Endothelial cell (in vitro differentiated cells): ENCODE results near the gene BCAR3. TPM values are rescaled to one million over a fixed set of nuclear protein-coding genes. Genes with fewer than 3 reads are reported as not detected.
A peak's percentile ranks its signal among the peaks of the same experiment; 100 is the strongest.

Experiments
- DNase-seq: peaks from one replicate; pipeline ENCODE4 v3.0.0; 2021; ENCODE audit warnings: low spot score
- H3K27ac Mint-ChIP-seq: one replicate; pipeline ENCODE4 v1.8.0; 2021; ENCODE audit warnings: mixed read lengths, inconsistent platforms; ENCODE audit not compliant: unreplicated experiment
- H3K27me3 Mint-ChIP-seq: one replicate; pipeline ENCODE4 v1.8.0; 2021; ENCODE audit warnings: mild to moderate bottlenecking, moderate library complexity, mixed read lengths, inconsistent platforms; ENCODE audit not compliant: unreplicated experiment
- H3K36me3 Mint-ChIP-seq: one replicate; pipeline ENCODE4 v1.8.0; 2021; ENCODE audit warnings: mild to moderate bottlenecking, low read depth, mixed read lengths, inconsistent platforms; ENCODE audit not compliant: unreplicated experiment
- H3K4me1 Mint-ChIP-seq: one replicate; pipeline ENCODE4 v1.8.0; 2021; ENCODE audit warnings: mild to moderate bottlenecking, mixed read lengths, inconsistent platforms; ENCODE audit not compliant: unreplicated experiment
- H3K4me3 Mint-ChIP-seq: one replicate; pipeline ENCODE4 v1.8.0; 2021; ENCODE audit warnings: mild to moderate bottlenecking, mixed read lengths, inconsistent platforms; ENCODE audit not compliant: unreplicated experiment
- H3K9me3 Mint-ChIP-seq: one replicate; pipeline ENCODE4 v1.8.0; 2021; ENCODE audit warnings: mixed read lengths, inconsistent platforms; ENCODE audit not compliant: unreplicated experiment
- total RNA-seq: library from RNA; stranded (reverse); fragmentation: NEBNext Ultra II Directional; extraction: Animal tissue kit (Norgen Biotek cat#: 25700); gene quantifications from one replicate; pipeline ENCODE4 v1.2.1, GENCODE V29; 2021; ENCODE audit not compliant: unreplicated experiment
- TF ChIP-seq, protein P1 (sequence below): fragments of 200-600 bp; sonication (generic); IDR thresholded peaks from one replicate; pipeline ENCODE4 v1.5.0; 2021; ENCODE audit warnings: antibody characterized with exemption; ENCODE audit not compliant: unreplicated experiment

The BCAR3 gene
- total RNA-seq, 1 donor from 2014 or later: 19.9 TPM

DNA sequence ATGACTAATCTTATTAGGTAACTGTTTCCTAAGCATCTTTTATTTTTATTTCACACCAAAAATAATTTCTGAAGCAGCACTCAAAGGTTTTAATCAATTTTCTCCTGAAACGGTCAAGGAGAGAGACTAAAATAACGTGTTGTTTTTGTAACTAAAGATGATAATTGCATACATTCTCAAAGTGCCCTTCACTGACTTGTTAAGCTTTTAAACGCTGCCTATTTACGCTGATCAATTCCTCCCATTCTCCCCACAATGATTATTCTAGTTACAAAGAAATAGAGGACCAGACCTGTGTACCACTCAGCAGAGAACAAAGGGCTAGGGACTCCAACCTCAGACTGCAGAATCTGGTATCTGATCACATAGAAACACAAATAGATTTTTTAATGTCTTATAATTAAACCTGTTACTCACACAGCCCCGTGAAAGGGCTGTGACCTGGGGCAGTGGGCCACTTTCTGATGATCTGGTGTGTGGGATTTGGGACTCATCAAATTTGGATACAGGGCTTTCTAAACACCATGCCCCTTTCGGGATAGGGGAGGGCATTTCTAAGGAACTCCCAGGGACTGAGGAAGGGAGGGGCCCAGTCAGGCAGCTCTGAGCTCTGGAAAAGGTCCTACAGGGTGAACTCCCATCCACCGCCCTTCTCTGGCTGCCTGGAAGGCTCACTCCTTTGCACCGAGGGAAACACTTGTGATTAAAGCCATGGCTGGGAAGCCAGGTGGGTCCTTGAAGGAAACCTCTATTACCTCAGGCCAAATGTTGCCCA lies 65.2 kb downstream of the BCAR3 start:
- TF ChIP-seq, protein P1, sequence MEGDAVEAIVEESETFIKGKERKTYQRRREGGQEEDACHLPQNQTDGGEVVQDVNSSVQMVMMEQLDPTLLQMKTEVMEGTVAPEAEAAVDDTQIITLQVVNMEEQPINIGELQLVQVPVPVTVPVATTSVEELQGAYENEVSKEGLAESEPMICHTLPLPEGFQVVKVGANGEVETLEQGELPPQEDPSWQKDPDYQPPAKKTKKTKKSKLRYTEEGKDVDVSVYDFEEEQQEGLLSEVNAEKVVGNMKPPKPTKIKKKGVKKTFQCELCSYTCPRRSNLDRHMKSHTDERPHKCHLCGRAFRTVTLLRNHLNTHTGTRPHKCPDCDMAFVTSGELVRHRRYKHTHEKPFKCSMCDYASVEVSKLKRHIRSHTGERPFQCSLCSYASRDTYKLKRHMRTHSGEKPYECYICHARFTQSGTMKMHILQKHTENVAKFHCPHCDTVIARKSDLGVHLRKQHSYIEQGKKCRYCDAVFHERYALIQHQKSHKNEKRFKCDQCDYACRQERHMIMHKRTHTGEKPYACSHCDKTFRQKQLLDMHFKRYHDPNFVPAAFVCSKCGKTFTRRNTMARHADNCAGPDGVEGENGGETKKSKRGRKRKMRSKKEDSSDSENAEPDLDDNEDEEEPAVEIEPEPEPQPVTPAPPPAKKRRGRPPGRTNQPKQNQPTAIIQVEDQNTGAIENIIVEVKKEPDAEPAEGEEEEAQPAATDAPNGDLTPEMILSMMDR: no peak
- DNase-seq: no peak
- Mint-ChIP-seq H3K9me3 (no peaks in the 10 kb centered on the region), H3K27me3 (peaks cover 2% of the 10 kb centered on the region), H3K27ac (peak overlapping the region; percentile 88), H3K4me1 (peaks cover 29% of the 10 kb centered on the region), H3K4me3 (no peak overlapping the region), H3K36me3 (no peaks in the 10 kb centered on the region)

DNA sequence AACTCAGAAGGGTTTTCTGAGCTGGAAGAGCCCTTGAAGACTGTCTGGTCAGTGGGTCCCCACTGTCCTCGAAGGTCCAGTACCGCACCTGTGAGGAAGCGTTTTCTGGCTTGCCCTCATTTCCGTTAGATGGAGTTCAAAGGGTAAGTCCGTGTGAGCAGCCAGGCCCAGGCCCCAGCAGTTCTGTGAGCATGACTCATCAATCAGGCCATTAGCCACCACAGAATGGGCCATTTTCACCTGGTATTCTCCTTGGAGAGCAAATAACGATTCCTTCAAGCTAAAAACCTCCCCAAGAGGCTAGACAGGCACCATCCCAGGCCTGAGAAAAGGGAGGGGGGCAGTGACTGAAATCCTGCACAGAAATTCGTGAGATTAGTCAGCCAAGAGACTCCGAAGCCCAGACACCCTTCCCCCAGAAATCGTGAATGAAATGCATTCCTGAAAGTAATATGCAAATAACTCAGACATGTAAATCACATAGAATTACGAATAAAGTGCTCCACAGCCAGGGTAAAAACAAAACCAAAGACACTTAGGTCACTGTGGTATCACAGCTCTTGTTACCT lies 66.0 kb downstream of the BCAR3 start:
- TF ChIP-seq, protein P1: no peak
- Mint-ChIP-seq H3K27ac (peak overlapping the region; percentile 27), H3K9me3 (no peaks in the 10 kb centered on the region), H3K36me3 (no peaks in the 10 kb centered on the region), H3K4me1 (peaks cover 28% of the 10 kb centered on the region), H3K27me3 (peaks cover 2% of the 10 kb centered on the region), H3K4me3 (no peak overlapping the region)
- DNase-seq: no peak

DNA sequence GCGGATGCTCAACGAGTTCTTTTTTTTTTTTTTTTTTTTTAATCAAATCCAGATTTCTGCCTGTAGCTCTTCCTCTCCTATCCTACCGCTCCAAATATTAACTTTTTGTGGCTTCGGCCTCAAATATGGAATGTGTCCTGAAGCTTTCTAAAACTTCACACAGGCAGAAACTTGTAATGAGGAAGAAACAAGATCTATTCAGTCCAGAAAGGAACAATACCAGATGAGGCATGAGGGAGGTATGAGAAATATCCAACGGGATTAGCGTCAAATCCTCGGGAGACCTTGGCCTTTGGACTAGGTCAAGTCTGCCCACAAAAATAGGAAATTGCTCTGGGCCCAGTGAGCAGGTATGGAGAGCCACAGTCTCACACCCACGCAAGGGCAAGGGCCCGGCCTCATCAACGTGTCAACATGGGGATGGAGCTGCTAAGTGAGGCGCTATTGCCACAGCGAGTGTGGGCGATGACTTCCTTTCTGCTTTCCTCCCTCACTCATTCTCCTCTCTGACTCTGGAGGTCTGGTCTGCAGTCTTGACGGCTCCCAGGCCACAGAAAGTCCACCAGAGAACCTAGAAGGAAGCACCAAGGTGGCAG lies 66.6 kb downstream of the BCAR3 start:
- TF ChIP-seq, protein P1: no peak
- H3K27ac Mint-ChIP-seq: no peak overlapping the region
- no peak for DNase-seq
- H3K36me3 Mint-ChIP-seq: no peaks in the 10 kb centered on the region
- no peaks in the 10 kb centered on the region for H3K9me3 Mint-ChIP-seq
- H3K27me3 Mint-ChIP-seq: peaks cover 2% of the 10 kb centered on the region
- no peak overlapping the region for H3K4me3 Mint-ChIP-seq
- peaks cover 28% of the 10 kb centered on the region for H3K4me1 Mint-ChIP-seq

DNA sequence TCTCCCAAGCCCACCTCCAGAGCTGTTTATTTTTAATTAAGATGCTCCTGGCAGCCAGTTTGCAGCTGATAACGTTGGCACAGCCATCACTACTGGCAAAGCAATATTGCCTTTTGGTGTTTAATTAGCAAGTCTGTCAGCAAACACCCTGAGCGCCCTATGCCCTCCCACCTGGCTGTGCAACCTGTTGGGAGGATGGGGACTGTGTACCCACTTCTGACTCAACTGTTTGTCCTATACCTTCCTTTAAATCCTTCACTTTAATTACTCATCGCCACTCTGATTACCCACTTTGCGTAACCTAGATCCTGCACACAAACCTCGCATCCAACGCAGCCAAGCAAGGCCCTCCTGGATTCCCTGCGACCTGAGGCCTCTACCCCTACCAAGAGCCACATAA lies 67.1 kb downstream of the BCAR3 start:
- TF ChIP-seq, protein P1: no peak
- H3K27ac Mint-ChIP-seq: no peak overlapping the region

DNA sequence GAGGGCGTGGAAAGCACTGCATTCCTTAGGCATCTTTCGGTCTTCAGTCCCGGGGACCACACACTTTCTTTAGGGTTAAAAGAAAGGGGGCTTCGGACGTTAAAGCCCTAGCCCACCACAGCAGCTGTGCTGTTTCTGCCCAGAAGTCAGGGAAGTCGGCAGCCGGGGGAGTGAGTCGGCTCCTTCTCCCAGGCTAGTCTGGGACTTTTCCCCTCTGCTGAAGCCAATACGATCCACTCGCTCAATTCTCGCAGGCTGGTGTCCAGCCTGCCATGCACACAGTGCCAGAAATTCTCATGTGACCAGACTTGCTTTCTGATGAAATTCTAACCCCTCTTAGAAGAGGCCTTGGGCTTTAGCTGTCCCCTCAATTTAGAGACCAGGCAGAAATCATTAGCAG lies 67.7 kb downstream of the BCAR3 start:
- Mint-ChIP-seq H3K27me3 (peaks cover 4% of the 10 kb centered on the region), H3K27ac (no peak overlapping the region), H3K4me3 (no peak overlapping the region), H3K9me3 (no peaks in the 10 kb centered on the region), H3K36me3 (no peaks in the 10 kb centered on the region), H3K4me1 (peaks cover 40% of the 10 kb centered on the region)
- TF ChIP-seq, protein P1: no peak
- DNase-seq: no peak

More for the DNA sequence above, 67.1 kb downstream of the BCAR3 start:
- Mint-ChIP-seq H3K27me3 (peaks cover 2% of the 10 kb centered on the region), H3K4me3 (no peak overlapping the region), H3K9me3 (no peaks in the 10 kb centered on the region), H3K4me1 (peaks cover 34% of the 10 kb centered on the region), H3K36me3 (no peaks in the 10 kb centered on the region)
- no peak for DNase-seq
